ENCODE results near the gene TMEM135. TPM values are rescaled to one million over a fixed set of nuclear protein-coding genes. Genes with fewer than 3 reads are reported as not detected.

TMEM135 gene
- total RNA-seq, 1 experiment from 2014 or later = 65.5 TPM

DNA sequence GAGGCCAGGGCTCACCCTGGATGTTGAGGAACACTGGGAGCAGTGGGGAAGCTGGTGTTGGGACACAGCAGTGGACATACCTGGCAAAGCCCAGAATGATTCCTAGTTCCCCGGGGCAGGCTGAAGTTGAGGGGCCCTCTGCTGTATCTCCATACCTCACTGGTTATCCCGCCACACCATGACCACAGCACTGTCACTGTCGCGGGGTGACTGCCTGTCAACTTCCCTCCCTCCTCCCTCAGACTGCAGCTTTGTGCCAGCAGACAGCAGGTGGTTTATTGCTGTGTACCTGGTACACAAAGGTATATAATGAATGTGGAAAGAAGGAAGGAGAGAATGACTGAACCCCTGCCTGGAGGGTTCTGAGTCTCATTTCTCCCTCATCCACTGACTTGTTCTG, 318.7 kb downstream of the TMEM135 start:
- DNase-seq (ENCODE audit: low read depth, low spot score) (no peak), ATAC-seq (no peak)
- Histone ChIP-seq H3K9me3 (ENCODE audit: control insufficient read depth, insufficient read depth, low read depth, low read length) (no peaks in the 10 kb centered on the region), H3K27me3 (ENCODE audit: control insufficient read depth, insufficient read depth, low read length) (peaks cover 3% of the 10 kb centered on the region; the same call in 1 of the 2 replicates), H3K27ac (ENCODE audit: low read length) (no peak overlapping the region), H3K4me3 (ENCODE audit: low read depth in 2 of 2, low read length in 2 of 2) (no peak overlapping the region), H3K36me3 (ENCODE audit: control insufficient read depth, insufficient read depth, low read length) (no peaks in the 10 kb centered on the region), H3K4me1 (ENCODE audit: control insufficient read depth, insufficient read depth, low read length) (no peaks in the 10 kb centered on the region)
- no TSS peak for BruUV-seq (replicated peaks)
- POLR2A ChIA-PET = no interaction called here
- CTCF ChIA-PET = interaction anchor here (1.2 kb wide), 1 partner anchor 65 kb away, joined by 4 read pairs; no protein-coding TSS in a partner anchor
- intact Hi-C loops (cut with micrococcal nuclease; ENCODE audit: unreplicated experiment) (no loop called here), in situ Hi-C loops (cut with HindIII; ENCODE audit: low pct_unique_long_range_greater_than_20kb, low sequenced_read_pairs) (no loop called here)
- TF ChIP-seq, protein P1, sequence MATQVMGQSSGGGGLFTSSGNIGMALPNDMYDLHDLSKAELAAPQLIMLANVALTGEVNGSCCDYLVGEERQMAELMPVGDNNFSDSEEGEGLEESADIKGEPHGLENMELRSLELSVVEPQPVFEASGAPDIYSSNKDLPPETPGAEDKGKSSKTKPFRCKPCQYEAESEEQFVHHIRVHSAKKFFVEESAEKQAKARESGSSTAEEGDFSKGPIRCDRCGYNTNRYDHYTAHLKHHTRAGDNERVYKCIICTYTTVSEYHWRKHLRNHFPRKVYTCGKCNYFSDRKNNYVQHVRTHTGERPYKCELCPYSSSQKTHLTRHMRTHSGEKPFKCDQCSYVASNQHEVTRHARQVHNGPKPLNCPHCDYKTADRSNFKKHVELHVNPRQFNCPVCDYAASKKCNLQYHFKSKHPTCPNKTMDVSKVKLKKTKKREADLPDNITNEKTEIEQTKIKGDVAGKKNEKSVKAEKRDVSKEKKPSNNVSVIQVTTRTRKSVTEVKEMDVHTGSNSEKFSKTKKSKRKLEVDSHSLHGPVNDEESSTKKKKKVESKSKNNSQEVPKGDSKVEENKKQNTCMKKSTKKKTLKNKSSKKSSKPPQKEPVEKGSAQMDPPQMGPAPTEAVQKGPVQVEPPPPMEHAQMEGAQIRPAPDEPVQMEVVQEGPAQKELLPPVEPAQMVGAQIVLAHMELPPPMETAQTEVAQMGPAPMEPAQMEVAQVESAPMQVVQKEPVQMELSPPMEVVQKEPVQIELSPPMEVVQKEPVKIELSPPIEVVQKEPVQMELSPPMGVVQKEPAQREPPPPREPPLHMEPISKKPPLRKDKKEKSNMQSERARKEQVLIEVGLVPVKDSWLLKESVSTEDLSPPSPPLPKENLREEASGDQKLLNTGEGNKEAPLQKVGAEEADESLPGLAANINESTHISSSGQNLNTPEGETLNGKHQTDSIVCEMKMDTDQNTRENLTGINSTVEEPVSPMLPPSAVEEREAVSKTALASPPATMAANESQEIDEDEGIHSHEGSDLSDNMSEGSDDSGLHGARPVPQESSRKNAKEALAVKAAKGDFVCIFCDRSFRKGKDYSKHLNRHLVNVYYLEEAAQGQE (IDR thresholded peaks at IDR 0.05; ENCODE audit: insufficient read depth in 1 of 2, low read depth in 2 of 2, low read length in 1 of 2) = no peak
- TF ChIP-seq POLR2AphosphoS5 (IDR thresholded peaks at IDR 0.05; ENCODE audit: low read depth, low read length) = no peak
- TF ChIP-seq, protein P2, sequence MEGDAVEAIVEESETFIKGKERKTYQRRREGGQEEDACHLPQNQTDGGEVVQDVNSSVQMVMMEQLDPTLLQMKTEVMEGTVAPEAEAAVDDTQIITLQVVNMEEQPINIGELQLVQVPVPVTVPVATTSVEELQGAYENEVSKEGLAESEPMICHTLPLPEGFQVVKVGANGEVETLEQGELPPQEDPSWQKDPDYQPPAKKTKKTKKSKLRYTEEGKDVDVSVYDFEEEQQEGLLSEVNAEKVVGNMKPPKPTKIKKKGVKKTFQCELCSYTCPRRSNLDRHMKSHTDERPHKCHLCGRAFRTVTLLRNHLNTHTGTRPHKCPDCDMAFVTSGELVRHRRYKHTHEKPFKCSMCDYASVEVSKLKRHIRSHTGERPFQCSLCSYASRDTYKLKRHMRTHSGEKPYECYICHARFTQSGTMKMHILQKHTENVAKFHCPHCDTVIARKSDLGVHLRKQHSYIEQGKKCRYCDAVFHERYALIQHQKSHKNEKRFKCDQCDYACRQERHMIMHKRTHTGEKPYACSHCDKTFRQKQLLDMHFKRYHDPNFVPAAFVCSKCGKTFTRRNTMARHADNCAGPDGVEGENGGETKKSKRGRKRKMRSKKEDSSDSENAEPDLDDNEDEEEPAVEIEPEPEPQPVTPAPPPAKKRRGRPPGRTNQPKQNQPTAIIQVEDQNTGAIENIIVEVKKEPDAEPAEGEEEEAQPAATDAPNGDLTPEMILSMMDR (IDR thresholded peaks at IDR 0.05) = no peak
- no peak for TF ChIP-seq TCF7L2 (IDR thresholded peaks at IDR 0.05; ENCODE audit: low read depth, low read length)
- no peak for TF ChIP-seq SIN3A (IDR thresholded peaks at IDR 0.05; ENCODE audit: borderline replicate concordance, insufficient read depth, low read depth, low read length)

DNA sequence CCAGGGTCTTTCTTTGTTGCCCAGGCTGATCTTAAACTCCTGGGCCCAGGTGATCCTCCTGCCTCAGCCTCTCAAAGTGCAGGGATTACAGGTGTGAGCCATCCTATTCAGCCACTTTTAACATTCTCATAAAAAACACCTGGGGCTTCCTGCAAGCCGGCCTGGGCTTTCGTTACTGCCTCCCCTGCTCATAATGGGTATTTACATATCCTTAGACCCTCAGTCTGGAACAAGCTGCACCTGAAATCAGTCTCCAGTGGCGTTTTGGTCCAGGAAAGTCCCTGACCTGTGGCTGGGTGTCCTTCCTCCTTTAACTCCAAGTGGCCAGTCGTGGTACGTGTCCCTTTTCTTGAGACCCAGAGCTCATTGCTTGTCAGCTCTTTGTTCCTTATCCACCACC, 320.7 kb downstream of the TMEM135 start:
- Histone ChIP-seq H3K4me1 (ENCODE audit: control insufficient read depth, insufficient read depth, low read length) (no peaks in the 10 kb centered on the region), H3K9me3 (ENCODE audit: control insufficient read depth, insufficient read depth, low read depth, low read length) (no peaks in the 10 kb centered on the region), H3K36me3 (ENCODE audit: control insufficient read depth, insufficient read depth, low read length) (no peaks in the 10 kb centered on the region), H3K4me3 (ENCODE audit: low read depth in 2 of 2, low read length in 2 of 2) (no peak overlapping the region), H3K27me3 (ENCODE audit: control insufficient read depth, insufficient read depth, low read length) (peaks cover 3% of the 10 kb centered on the region; the same call in 1 of the 2 replicates), H3K27ac (ENCODE audit: low read length) (no peak overlapping the region)
- in situ Hi-C loops (cut with HindIII; ENCODE audit: low pct_unique_long_range_greater_than_20kb, low sequenced_read_pairs) (no loop called here), intact Hi-C loops (cut with micrococcal nuclease; ENCODE audit: unreplicated experiment) (no loop called here)
- ATAC-seq (no peak), DNase-seq (ENCODE audit: low read depth, low spot score) (no peak)
- TF ChIP-seq SIN3A (IDR thresholded peaks at IDR 0.05; ENCODE audit: borderline replicate concordance, insufficient read depth, low read depth, low read length) (no peak), TCF7L2 (IDR thresholded peaks at IDR 0.05; ENCODE audit: low read depth, low read length) (no peak), POLR2AphosphoS5 (IDR thresholded peaks at IDR 0.05; ENCODE audit: low read depth, low read length) (no peak)
- TF ChIP-seq, protein P1 (IDR thresholded peaks at IDR 0.05; ENCODE audit: insufficient read depth in 1 of 2, low read depth in 2 of 2, low read length in 1 of 2) = no peak
- TF ChIP-seq, protein P2 (IDR thresholded peaks at IDR 0.05) = no peak
- CTCF ChIA-PET = no interaction called here
- POLR2A ChIA-PET = no interaction called here
- no TSS peak for BruUV-seq (replicated peaks)
